Measurements from ENCODE around the gene CFAP91. TPM values are rescaled to one million over a fixed set of nuclear protein-coding genes. Genes with fewer than 3 reads are reported as not detected.

Gene CFAP91
- total RNA-seq, 1 experiment from 2014 or later = not detected

- intact Hi-C loops (cut with micrococcal nuclease) = no loop called here
- Mint-ChIP-seq H3K27me3 (ENCODE audit: insufficient read depth, unreplicated experiment) (peaks cover 53% of the 10 kb centered on the region), H3K4me3 (ENCODE audit: unreplicated experiment) (no peak overlapping the region), H3K27ac (ENCODE audit: low read depth, unreplicated experiment) (no peak overlapping the region), H3K36me3 (ENCODE audit: insufficient read depth, unreplicated experiment) (no peaks in the 10 kb centered on the region), H3K4me1 (ENCODE audit: insufficient read depth, unreplicated experiment) (no peaks in the 10 kb centered on the region), H3K9me3 (ENCODE audit: unreplicated experiment) (no peaks in the 10 kb centered on the region)
- no peak for TF ChIP-seq CTCF (IDR thresholded peaks at IDR 0.05; ENCODE audit: unreplicated experiment)
- ChIA-PET POLR2A (no interaction called here), CTCF (interaction anchor here (0.6 kb wide), 1 partner anchor 867 kb away, joined by 3 read pairs; no protein-coding TSS in a partner anchor)
- no TSS peak for BruUV-seq (replicated peaks)
- no peak for DNase-seq (ENCODE audit: unreplicated experiment)
Measured at GRCh38 chr3:119747357-119747756, 44.5 kb downstream of the CFAP91 start.

- POLR2A ChIA-PET = no interaction called here
- Mint-ChIP-seq H3K36me3 (ENCODE audit: insufficient read depth, unreplicated experiment) (no peaks in the 10 kb centered on the region), H3K4me1 (ENCODE audit: insufficient read depth, unreplicated experiment) (no peaks in the 10 kb centered on the region), H3K27ac (ENCODE audit: low read depth, unreplicated experiment) (no peak overlapping the region), H3K27me3 (ENCODE audit: insufficient read depth, unreplicated experiment) (peaks cover 55% of the 10 kb centered on the region), H3K9me3 (ENCODE audit: unreplicated experiment) (peaks cover 3% of the 10 kb centered on the region), H3K4me3 (ENCODE audit: unreplicated experiment) (no peak overlapping the region)
- BruUV-seq (replicated peaks) = no TSS peak
- intact Hi-C loops (cut with micrococcal nuclease) = no loop called here
- no peak for TF ChIP-seq CTCF (IDR thresholded peaks at IDR 0.05; ENCODE audit: unreplicated experiment)
- no peak for DNase-seq (ENCODE audit: unreplicated experiment)
- CTCF ChIA-PET = interaction anchor here (0.7 kb wide), 1 partner anchor 1514 kb away, joined by 5 read pairs; no protein-coding TSS in a partner anchor
Measured at GRCh38 chr3:119748991-119749390, 46.2 kb downstream of the CFAP91 start.

DNA sequence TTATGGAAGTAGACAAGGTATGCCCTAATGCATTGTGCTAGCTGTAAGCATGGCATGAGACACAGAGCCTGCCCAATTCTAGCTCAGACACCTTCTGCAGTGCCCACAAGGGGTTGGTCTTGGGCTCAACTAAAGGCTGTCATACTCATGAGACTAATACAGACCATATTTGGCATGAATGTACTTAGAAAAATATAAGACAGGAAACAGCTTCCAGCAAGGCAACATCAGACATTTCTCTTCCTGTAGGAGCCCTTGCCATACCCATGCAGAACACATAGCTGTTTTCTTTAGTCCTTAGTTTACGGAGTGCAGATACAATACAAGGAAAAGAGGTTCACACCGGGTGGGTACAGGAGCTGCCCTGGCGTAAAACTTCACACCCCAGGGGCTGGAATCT lies 48.6 kb downstream of the CFAP91 start:
- H3K9me3 Mint-ChIP-seq (ENCODE audit: unreplicated experiment) = peaks cover 22% of the 10 kb centered on the region
- intact Hi-C loops (cut with micrococcal nuclease) = no loop called here
- POLR2A ChIA-PET = no interaction called here
- no peaks in the 10 kb centered on the region for H3K36me3 Mint-ChIP-seq (ENCODE audit: insufficient read depth, unreplicated experiment)
- TF ChIP-seq CTCF (IDR thresholded peaks at IDR 0.05; ENCODE audit: unreplicated experiment) = no peak
- BruUV-seq (replicated peaks) = no TSS peak
- CTCF ChIA-PET = interaction anchor here (0.6 to 1.2 kb wide), 2 partner anchors 61 to 353 kb away, joined by 4 to 5 read pairs; no protein-coding TSS in a partner anchor
- peaks cover 69% of the 10 kb centered on the region for H3K27me3 Mint-ChIP-seq (ENCODE audit: insufficient read depth, unreplicated experiment)
- no peaks in the 10 kb centered on the region for H3K4me1 Mint-ChIP-seq (ENCODE audit: insufficient read depth, unreplicated experiment)
- DNase-seq (ENCODE audit: unreplicated experiment) = no peak
- no peak overlapping the region for H3K27ac Mint-ChIP-seq (ENCODE audit: low read depth, unreplicated experiment)
- H3K4me3 Mint-ChIP-seq (ENCODE audit: unreplicated experiment) = no peak overlapping the region

Other genes starting within 250 kb of the CFAP91 start
- gene TMEM39A, start 239.4 kb upstream of the CFAP91 start, total RNA-seq (2022) = 87.1 and 105 TPM in 2 replicates
- gene POGLUT1, start 234.1 kb upstream of the CFAP91 start, total RNA-seq (2022) = 22.5 and 25.2 TPM in 2 replicates
- gene TIMMDC1, start 204.5 kb upstream of the CFAP91 start, total RNA-seq (2022) = 108 and 113 TPM in 2 replicates
- not detected in 2 replicates for gene CD80, start 143.4 kb upstream of the CFAP91 start, total RNA-seq (2022)
- gene ADPRH, start 123.5 kb upstream of the CFAP91 start, total RNA-seq (2022) = not detected in 2 replicates
- gene PLA1A, start 105.1 kb upstream of the CFAP91 start, total RNA-seq (2022) = not detected in 2 replicates
- 0.91 and 0.93 TPM in 2 replicates for gene POPDC2, start 42.4 kb upstream of the CFAP91 start, total RNA-seq (2022)
- 47.9 and 55.4 TPM in 2 replicates for gene COX17, start 25.6 kb upstream of the CFAP91 start, total RNA-seq (2022)
- not detected in 2 replicates for gene NR1I2, start 79.1 kb downstream of the CFAP91 start, total RNA-seq (2022)